Measurements from ENCODE around the gene STK32A.

The STK32A gene

DNA sequence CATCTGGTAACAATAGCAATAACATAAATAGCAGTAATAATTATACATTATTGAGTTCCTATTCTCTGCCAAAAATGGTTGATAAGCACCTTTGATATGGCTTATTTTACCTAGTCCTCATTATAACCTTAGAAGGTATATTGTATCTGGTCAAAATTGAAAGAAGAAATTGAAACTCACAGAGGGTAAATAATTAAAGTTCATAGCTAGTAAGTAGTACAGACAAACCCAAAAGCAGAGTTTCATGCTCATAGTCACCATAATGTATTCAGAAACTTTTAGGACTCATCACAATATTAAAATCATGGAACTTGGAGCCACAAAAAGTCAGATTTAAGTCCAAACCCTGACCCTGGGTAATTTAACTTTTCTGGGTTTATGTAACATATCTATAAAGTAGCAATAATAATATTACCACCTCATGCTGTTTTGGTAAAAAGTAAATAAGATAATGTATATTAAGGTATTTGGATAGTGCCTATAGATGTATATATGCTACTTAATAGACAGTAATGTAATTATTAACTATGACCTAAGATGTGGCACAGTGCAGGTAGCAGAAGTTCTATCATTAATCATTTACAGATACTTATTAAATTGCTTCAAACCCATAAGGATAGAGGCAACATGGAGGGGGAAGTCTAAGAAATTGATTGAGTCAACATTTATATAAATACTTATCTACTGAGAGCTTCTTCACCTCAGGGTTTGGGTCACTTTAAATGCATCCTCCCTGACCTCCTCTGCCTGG, 32.4 kb downstream of the STK32A start:
- no peak for DNase-seq

DNA sequence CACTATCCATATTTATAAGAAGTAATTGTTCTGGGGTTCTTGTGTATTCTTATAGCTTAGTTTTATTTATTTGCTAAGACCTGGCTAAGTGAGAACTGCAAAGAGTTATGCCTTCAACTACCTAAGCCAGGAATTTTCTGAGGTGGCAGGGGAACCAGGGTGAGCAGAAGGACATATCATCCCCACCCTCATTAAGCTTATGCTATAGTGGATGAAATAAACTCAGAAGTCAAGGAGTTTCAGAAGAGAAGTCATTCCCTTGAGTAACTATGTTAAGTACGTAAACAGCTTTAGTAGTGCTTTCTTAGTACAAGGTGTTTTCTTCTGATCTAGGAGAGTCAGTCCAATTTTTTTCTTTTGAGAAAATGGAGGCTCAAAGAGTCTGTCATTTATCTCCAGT, 41.7 kb downstream of the STK32A start:
- DNase-seq = no peak

DNA sequence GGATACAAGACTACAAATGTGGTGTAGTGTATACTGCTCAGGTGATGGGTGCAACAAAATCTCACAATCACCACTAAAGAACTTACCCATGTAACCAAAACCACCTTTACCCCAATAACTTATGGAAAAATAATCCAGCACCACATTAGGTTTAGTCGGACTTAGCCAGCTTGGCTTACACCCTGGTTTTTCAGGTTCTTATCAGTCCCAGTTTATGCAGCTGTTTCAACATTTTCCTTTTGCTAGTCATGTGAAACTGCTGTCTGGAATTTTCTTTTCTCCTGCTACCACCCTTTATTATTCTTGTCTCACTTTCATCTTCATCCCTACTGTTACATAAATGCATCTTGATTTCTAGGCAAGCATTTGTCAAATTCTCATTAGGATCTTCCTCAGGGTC, 51.5 kb downstream of the STK32A start:
- DNase-seq = no peak

DNA sequence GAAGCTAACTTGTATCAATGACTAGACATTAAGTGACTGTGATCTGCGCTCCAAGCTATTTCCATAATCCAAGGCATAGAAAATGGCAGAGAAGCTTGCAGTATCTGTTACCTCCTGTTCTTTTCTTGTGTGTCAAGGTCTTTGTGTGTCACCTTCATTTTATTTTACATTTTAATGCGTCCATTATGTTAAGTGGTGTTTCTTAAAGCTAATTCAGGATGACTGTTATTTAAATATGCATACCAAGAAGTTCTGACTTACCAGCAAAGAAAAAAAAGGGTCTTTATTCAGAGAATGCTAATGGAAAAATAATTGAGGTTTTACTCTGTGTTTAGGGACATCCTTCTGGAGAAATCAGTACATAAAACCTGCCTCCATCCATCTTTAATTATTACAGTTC, 52.3 kb downstream of the STK32A start:
- no peak for DNase-seq

DNA sequence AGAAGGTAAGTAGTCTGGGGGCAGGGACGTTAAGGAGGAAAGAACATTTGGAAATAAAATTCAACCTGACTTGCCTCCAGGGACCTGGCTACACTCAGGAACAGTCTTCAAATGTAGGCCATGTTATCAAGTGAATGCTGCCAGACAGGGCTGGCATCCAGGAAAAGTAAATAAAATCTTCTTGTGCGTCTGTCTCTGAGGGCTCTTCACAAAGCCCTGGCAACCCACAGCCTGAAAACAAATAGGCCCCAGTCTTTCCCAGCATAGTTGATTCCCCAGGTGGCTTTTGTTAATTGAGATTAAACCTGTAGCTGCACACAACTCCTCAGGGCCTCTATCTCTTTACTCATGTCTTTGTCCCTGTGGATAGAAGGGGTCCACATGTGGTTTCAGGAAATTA, 55.4 kb downstream of the STK32A start:
- no peak for DNase-seq

DNA sequence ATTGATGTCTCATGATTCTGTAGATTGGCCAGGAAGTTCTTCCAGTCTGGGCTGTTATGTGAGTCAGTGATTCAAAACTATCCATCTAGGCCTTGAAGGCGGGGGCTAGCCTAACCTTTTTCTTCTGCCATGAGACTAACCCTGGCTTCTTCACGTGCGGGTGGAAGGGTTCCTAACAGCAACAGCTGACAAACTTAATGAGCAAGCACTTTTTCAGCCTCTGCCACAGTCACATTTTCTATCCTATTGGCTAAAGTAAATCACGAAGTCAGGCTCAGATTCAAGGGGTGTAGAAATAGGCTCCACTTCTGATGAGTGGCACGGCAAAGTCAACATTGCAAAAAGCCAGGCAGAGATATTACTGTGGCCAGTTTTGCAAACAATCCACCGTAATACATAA, 68.4 kb downstream of the STK32A start:
- no peak for DNase-seq

DNA sequence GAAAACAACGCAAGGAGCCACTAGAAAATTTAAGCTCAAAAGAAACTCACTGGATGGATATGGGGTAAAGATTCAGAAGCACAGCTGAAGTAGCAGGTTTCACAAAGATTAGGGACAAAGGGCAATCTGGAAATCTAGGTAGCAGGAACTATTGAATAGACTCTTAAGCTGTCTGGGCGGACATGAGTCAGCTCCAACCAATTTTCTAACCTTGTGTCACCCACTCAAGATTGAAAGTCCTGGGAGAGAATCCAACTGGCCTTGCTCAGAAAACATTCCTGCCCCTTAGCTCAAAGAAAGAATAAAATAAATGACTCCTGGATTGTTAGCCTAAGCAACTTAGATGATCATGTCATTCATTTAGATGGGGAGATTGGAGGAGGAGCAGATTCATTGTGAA, 69.2 kb downstream of the STK32A start:
- DNase-seq = no peak

DNA sequence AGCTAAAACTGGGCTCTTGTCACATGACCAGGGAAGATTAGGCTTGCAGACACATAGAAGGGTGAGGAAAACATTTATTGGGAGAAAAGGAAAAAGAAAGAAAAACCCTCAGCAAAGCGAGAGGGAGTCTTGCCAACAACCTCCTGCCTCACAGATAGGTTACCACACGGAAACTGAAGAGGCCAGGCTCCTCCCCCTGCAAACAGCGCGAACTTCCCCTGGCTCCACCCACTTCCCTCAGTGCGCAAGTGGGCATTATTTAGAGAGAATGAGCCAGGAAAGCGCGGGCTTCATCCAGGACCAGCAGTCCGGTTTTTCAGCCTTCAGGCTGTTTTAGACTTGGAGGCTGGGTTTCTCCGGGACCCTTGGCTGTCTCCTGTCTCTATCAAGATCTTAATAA, 70.3 kb downstream of the STK32A start:
- no peak for DNase-seq

DNA sequence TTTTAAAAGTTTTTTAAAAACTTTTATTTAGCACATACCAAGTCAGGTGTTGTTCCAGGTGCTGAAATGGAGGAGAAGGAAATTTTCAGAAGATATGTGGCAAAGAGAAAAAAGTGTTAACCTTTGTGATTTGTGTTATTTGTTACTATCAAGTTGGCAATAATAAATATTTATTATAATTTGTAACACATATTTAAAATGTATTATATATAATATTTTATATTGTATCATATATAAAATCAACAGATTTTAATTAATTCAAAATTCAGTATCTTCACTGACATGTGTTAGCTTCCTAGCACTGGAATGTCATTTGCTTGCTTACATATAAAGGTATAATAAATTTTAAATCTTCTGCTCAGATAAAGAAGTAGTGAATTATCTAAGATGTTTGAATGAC, 71.5 kb downstream of the STK32A start:
- DNase-seq = no peak

DNA sequence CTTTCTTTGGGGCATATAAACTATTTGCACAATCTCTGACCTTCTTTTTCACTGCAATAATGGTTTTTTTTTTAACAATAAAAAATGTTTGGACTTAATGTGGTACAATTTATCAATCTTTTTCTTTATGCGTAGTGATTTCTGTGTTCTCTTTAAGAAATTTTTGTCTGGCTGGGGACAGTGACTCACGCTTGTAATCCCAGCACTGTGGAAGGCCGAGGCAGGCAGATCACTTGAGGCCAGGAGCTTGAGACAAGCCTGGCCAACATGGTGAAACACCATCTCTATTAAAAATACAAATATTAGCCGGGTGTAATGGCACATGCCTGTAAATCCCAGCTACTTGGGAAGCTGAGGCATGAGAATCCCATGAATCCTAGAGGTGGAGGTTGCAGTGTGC, 72.3 kb downstream of the STK32A start:
- no peak for DNase-seq

DNA sequence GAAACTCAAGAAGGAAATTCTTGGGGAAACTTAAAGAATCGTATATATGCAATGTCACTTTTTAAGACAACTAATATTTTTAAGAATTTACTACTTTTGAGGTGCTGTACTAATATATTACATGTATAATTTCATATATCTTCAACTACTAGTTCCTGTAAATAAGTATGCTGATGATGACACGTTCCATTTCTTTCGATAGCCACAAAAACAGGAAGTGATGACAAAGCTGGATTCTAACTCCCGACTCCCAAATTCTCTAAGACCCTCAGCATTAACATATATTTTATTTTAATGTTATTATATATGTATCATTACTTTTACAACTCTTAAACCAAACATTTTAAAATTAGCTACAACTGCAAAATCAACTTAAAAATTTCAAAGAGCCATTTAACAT, 74.8 kb downstream of the STK32A start:
- no peak for DNase-seq

DNA sequence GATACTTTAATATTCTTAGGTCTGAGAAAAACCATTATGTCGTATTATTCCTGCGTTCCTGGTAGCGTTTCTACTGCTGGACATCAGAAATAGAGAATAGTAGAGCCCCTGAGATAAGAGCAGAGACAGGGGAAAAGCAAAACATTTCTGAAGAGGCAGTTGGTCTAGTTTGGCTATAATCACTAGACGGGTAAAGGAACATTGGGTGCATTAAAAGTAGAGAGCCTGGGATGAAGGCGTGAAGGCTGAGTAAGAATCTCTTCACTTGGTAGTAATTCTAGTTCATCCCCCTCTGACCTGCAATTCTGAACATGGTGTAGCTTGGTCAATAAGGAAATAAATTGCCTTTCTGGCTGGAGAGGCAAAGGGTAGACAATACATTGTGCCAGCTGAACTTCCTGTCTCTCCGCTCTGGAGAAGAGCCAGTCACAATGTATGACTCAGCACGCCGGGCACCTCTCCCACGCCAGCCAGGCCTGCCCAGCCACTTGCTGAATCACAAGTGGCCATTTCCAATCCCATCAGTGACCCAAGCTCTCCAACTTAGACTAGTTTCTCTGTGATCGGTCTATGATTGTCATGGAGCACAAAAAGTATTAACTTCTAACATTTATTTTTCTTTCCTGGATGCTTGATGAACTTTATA, 75.4 kb downstream of the STK32A start:
- no peak for DNase-seq

DNA sequence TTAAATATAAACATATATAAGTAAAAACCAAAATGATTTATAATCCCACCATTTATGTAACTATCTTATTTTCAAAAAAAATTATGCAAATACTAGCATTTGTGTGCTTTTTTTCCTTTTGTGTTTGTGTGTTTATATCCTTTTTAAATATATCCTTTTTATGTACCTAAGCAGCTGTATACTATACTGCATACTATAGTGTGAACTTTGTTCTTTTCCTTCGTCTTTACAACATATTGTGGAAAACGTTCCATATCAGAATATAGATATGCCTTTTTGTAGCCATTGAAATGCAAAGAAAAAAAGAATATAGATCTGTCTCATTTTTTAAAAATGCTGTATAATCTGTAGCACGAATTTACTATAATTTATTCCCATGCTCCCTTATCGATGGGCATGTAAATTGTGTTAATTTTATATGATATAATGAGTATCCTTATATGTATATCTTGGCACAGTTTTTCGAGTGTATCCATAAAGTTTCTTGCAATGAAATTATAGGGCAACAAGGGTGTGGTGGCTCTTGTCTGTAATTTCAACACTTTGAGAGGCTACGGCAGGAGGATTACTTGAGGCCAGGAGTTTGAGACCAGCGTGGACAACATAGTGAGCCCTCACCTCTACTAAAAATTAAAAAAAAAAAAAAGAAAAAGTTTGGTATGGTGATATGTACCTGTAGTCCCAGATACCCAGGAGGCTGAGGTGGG, 83.3 kb downstream of the STK32A start:
- DNase-seq = no peak

DNA sequence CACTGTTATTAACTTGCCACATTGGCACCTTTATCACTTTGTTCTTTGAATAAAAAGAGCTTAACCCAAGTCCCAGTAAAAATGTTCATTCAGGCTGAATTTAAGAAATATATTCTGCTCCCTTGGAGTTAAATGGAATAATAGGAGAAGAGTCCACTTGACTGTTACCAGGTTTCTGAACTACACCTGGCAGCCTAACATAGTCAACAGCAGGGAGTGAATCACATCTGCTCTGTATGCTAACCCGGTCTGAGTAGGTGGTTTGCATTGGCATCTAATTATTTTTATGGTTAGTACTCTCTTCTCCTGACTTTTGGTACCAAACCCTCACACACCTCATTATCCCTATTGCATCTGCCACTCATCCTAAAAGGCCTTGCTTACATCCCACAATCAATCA, 86.7 kb downstream of the STK32A start:
- no peak for DNase-seq

DNA sequence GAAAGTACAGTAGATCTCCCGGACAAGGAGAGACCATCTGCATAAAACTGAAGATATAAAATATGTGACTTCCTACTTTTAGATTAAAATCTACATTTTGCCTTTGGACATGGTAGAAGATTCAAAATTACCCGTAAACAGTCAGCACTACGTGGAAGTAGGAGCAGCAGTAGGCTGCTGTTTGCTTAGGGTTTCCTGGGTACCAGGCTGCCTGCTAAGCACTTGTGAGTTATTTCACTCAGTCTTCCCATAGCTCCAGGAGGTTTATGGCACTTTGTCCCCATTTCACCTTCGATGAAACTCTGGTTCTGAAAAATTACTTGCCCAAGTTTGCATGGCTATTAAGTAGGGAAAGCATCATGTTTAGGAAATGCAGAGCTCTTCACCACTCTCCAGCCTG, 92.6 kb downstream of the STK32A start:
- DNase-seq = no peak

DNA sequence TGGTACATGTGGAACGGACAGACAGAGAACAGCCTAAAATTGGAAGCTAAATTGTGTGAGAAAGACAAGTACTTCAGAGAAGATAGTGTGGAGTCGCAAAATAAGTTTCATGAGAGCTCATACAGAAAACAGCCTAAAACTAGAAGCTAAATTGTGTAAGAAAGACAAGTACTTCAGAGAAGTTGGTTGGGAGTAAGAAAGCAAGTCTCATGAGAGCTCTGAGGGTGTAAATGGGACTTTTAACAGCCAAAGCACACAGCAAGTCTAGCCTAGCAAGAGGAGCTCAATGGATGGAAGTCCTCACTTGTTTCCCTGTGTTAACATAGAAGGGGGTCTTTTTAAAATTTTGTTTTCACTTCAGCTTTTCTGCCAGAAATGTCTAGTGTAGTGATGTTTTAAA, 93.1 kb downstream of the STK32A start:
- DNase-seq = no peak

DNA sequence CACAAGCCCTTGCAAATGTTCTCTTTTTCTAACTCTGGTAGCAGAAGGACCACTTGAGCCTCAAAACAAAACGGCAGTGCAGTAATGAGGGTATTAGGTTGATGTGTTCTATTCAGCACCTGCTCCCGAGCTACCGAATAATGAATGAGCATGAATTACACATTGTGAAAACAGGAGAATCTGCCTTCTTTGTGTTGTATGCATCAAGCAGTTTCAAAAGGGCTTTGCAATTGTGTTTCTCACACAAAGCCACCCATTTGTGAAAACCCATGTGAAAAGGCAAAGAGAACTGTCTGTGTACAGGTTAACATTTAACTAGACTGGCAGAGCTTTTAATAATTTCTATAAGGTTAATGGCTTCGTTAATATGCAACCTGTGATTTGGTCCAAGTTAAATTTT, 97.8 kb downstream of the STK32A start:
- DNase-seq = no peak

DNA sequence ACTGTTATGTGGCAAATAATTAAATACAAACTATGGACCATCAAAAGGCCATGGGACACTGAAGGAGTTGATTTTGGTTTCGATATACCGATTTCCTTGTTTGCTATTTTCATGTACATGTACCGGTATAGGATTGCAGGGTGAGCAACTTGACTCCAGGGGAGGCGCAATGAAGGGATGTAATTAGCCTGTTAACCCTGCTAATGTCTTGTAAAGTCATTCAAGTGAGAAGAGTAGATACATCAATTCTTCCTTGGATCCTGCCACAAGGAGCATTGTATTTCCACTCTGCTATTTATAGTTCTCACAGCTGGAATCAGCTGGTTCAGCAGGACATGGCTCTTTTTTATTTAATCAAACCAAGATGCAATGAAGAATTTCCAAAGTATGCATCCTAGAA, 102.0 kb downstream of the STK32A start:
- no peak for DNase-seq

DNA sequence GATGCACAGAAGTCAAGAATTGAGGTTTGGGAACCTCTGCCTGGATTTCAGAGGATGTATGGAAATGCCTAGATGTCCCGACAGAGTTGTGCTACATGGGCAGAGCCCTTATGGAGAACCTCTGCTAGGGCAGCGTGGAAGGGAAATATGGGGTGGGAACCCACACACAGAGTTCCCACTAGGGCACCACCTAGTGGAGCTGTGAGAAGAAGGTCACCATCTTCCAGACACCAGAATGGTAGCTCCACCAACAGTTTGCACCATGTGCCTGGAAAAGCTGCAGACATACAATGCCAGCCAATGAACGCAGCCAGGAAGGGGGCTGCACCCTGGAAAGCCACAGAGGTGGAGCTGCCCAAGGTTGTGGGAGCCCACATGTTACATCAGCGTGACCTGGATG, 104.5 kb downstream of the STK32A start:
- DNase-seq = no peak

DNA sequence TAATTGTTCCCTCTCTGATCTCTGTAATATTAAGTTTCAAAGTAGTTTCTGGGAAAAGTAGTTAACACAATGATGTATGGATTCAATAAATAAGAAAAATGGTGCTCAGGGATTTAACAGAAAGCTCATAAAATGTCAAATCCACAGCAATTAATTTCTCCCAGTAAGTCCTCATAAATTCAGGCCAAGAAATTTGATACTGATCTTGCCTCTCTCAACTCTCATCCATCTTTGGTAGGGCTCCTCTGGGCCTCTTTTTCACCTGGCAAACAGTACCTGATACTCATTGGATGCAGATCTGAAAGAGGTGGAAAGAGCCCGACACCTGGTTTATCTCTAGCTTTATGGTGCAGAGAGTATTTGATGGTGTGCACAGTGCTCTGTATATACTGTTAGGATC, 106.1 kb downstream of the STK32A start:
- no peak for DNase-seq

DNA sequence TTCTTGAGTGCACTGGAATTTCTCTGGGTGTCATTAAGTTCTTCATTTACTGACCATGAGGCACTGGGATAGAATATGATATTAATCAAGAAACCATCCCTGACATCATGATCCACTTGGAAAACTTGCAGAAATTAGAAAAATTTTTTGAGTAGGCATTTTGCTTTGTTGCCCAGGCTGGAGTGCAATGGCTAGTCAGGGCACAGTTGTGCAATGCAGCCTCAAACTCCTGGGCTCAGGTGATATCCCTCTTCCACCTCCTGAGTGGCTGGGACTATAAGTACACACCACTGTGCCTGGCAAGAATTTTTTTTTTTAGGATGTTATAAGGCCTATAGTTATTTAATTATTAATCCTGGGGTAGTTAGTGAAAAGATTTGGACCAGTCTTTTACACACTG, 106.5 kb downstream of the STK32A start:
- DNase-seq = no peak

DNA sequence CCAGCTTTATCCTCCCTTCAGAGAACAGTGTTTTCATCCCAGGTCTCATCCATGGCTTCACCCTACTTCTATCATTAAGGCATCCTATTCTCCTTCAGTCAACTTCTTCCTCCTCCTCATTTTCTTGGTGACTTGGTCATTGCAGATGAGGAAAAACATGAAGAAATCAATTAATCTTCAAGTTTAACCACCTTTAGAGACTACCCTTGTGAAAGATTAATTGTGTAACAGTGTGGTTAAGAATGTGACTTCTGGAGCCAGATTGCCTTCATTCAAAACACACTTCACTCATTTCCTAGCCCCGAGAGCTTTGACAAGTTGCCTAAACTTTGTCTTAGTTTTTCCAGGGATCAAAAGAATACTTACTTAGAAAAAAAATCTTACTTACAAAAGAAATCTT, 110.0 kb downstream of the STK32A start:
- no peak for DNase-seq

DNA sequence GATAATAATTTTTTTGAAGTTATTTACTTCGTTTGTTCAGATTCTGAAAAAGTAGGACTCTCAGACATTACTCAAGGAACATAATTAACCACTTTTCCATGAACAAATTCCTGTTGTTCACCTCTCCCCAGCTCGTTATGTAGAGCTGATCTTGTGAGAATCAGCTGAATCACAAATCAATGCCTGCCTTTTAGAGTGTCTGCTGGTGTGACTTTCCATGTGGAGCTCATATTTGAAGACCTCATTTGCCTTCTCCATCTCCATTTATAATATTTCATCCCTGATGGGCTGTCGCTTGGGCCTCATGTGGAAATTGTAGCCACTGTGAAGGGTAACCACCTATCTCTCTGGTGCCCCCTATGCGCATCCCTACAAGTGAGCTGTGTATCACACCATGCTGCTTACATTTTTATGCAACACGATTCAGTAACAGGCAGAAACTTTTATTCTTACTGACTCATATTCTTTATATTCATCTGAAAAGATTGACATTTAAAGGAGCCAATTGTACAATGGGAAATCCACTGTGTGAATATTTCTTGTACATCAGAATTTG, 111.3 kb downstream of the STK32A start:
- no peak for DNase-seq

DNA sequence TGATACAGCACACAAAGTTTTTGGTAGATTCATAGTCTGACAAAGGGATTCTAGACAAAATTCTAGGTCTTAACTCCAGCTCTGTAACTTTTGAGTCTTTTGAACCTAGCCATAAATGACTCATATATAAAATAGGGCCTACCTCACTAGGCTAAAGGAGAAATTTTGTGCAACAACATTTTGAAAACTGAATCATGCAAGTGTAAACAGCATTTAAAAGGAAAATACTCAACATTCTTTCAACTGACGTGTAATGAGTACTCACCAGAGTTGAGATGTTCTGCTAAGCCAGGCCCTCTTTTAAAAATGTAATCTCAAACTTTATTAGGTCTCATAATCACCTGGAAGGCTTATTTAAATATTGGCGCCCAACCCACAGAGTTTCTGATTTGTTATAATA, 113.2 kb downstream of the STK32A start:
- no peak for DNase-seq
